Neural cell (in vitro differentiated cells): Measurements from ENCODE around the gene KCNA2. TPM values are rescaled to one million over a fixed set of nuclear protein-coding genes. Genes with fewer than 3 reads are reported as not detected.

Experiments
- H2AFZ ChIP-seq: fragments of 200-600, 300-800 bp; sonication (generic), shearing (Covaris generic); 2 replicates; pipeline ENCODE4 v1.6.0; 2014; ENCODE audit warnings: low read depth, mild to moderate bottlenecking, antibody characterized with exemption, low read length, moderate library complexity
- H3F3A ChIP-seq: fragments of 200-600 bp; shearing (Covaris generic); 2 replicates; pipeline ENCODE4 v1.6.1; 2016; ENCODE audit warnings: mild to moderate bottlenecking, moderate library complexity, mixed read lengths, antibody characterized with exemption, low read length; ENCODE audit not compliant: insufficient read depth, poor library complexity, severe bottlenecking
- H3K27ac ChIP-seq: fragments of 200-600, 300-800 bp; sonication (generic), shearing (Covaris generic); 2 replicates; pipeline ENCODE4 v1.5.1; 2014; ENCODE audit warnings: mild to moderate bottlenecking, low read length, moderate library complexity
- H3K27me3 ChIP-seq: fragments of 300-800, 200-600 bp; sonication (generic), shearing (Covaris generic); 2 replicates; pipeline ENCODE4 v1.6.0; 2014; ENCODE audit warnings: mild to moderate bottlenecking, low read depth, low read length, moderate library complexity; ENCODE audit not compliant: insufficient read depth
- H3K36me3 ChIP-seq: fragments of 300-800, 200-600 bp; sonication (generic), shearing (Covaris generic); 2 replicates; pipeline ENCODE4 v1.5.1; 2014; ENCODE audit warnings: mild to moderate bottlenecking, antibody characterized with exemption, low read length, moderate library complexity; ENCODE audit not compliant: insufficient read depth
- H3K4me2 ChIP-seq: fragments of 300-800, 200-600 bp; sonication (generic), shearing (Covaris generic); 2 replicates; pipeline ENCODE4 v1.6.0; 2014; ENCODE audit warnings: mild to moderate bottlenecking, low read length
- H3K4me3 ChIP-seq: fragments of 300-800, 200-600 bp; sonication (generic), shearing (Covaris generic); 2 replicates; pipeline ENCODE4 v1.5.1; 2014; ENCODE audit warnings: mild to moderate bottlenecking, low read length, moderate library complexity
- H3K79me2 ChIP-seq: fragments of 200-600 bp; shearing (Covaris generic); replicated peaks from 2 replicates; pipeline ENCODE4 v1.6.0; 2014; ENCODE audit warnings: mild to moderate bottlenecking, low read length, moderate library complexity; ENCODE audit not compliant: insufficient read depth
- H3K9ac ChIP-seq: fragments of 300-800, 200-600 bp; sonication (generic), shearing (Covaris generic); 2 replicates; pipeline ENCODE4 v1.6.1; 2016; ENCODE audit warnings: mild to moderate bottlenecking, low read length, mixed read lengths
- H3K9me2 ChIP-seq: fragments of 200-600 bp; shearing (Covaris generic); 2 replicates; pipeline ENCODE4 v1.6.1; 2016; ENCODE audit warnings: mild to moderate bottlenecking, low read length, mixed read lengths; ENCODE audit not compliant: insufficient read depth
- H3K9me3 ChIP-seq: fragments of 200-600, 300-800 bp; sonication (generic), shearing (Covaris generic); 2 replicates; pipeline ENCODE4 v1.6.1; 2016; ENCODE audit warnings: mild to moderate bottlenecking, mixed run types, low read length, moderate library complexity, mixed read lengths
- H4K20me1 ChIP-seq: fragments of 200-600 bp; shearing (Covaris generic); 2 replicates; pipeline ENCODE4 v1.6.1; 2016; ENCODE audit warnings: mild to moderate bottlenecking, mixed run types; ENCODE audit not compliant: insufficient read depth
- CTCF ChIP-seq: fragments of 450-650 bp; IDR thresholded peaks from 2 replicates; pipeline ENCODE4 v1.5.1; 2014; ENCODE audit warnings: antibody characterized with exemption, mild to moderate bottlenecking, moderate library complexity; ENCODE audit not compliant: poor library complexity, severe bottlenecking
- EP300 ChIP-seq: fragments of 450-650 bp; conservative IDR thresholded peaks from 2 replicates; pipeline ENCODE4 v1.6.1; 2014; ENCODE audit warnings: antibody characterized with exemption, mild to moderate bottlenecking, moderate library complexity; ENCODE audit not compliant: poor library complexity, severe bottlenecking
- EZH2 ChIP-seq: fragments of 200-600, 300-800 bp; shearing (Covaris generic), sonication (generic); IDR thresholded peaks from 2 replicates; pipeline ENCODE4 v1.6.1; 2014; ENCODE audit warnings: antibody characterized with exemption, low read length, borderline replicate concordance, mild to moderate bottlenecking; ENCODE audit not compliant: insufficient read depth, poor library complexity, severe bottlenecking
- MXI1 ChIP-seq: fragments of 450-650 bp; conservative IDR thresholded peaks from 2 replicates; pipeline ENCODE4 v1.6.1; 2014; ENCODE audit warnings: antibody characterized with exemption, mild to moderate bottlenecking; ENCODE audit not compliant: poor library complexity, severe bottlenecking
- POLR2AphosphoS5 ChIP-seq: IDR thresholded peaks from 2 replicates; pipeline ENCODE4 v1.6.1; 2012
- RAD21 ChIP-seq: fragments of 450-650 bp; conservative IDR thresholded peaks from 2 replicates; pipeline ENCODE4 v1.6.1; 2014; ENCODE audit warnings: antibody characterized with exemption, mild to moderate bottlenecking, moderate library complexity
- REST ChIP-seq: IDR thresholded peaks from 2 replicates; pipeline ENCODE4 v1.6.1; 2012; ENCODE audit warnings: borderline replicate concordance
- SMC3 ChIP-seq: fragments of 450-650 bp; conservative IDR thresholded peaks from 2 replicates; pipeline ENCODE4 v1.6.1; 2014; ENCODE audit warnings: antibody characterized with exemption, mild to moderate bottlenecking, moderate library complexity; ENCODE audit not compliant: poor library complexity
- TAF1 ChIP-seq: IDR thresholded peaks from 2 replicates; pipeline ENCODE4 v1.6.1; 2012; ENCODE audit warnings: low read depth
- polyA plus RNA-seq: library from polyadenylated mRNA; depleted of rRNA; stranded (reverse); fragments of >200 nt; gene quantifications from 2 replicates; pipeline ENCODE4 v1.2.3, GENCODE V29; 2014

The KCNA2 gene
- polyA plus RNA-seq, 1 donor from 2014 or later = 3.4 TPM

GRCh38 chr1:110638058-110638457, 31.9 kb upstream of the KCNA2 start:
- Histone ChIP-seq H3K9me2 (no peaks in the 10 kb centered on the region), H3K79me2 (no peaks in the 10 kb centered on the region), H3K9me3 (no peaks in the 10 kb centered on the region), H3F3A (no peaks in the 10 kb centered on the region), H3K27me3 (no peaks in the 10 kb centered on the region), H3K4me2 (no peak overlapping the region), H3K27ac (no peak overlapping the region), H3K4me3 (no peak overlapping the region), H4K20me1 (no peaks in the 10 kb centered on the region), H2AFZ (no peak overlapping the region), H3K9ac (no peak overlapping the region), H3K36me3 (no peaks in the 10 kb centered on the region)
- TF ChIP-seq EP300 (no peak), SMC3 (peak; percentile 29)

- no peaks in the 10 kb centered on the region for H3K9me3 ChIP-seq
- TF ChIP-seq RAD21 = no peak
- TF ChIP-seq SMC3 = no peak
- no peak for TF ChIP-seq TAF1
- TF ChIP-seq EZH2 = no peak
- no peak for TF ChIP-seq EP300
- no peak for TF ChIP-seq CTCF
- TF ChIP-seq REST = no peak
- no peak for TF ChIP-seq MXI1
- no peak for TF ChIP-seq POLR2AphosphoS5
Observed at GRCh38 chr1:110637475-110637874, 31.3 kb upstream of the KCNA2 start.

More at GRCh38 chr1:110637475-110637874, 31.3 kb upstream of the KCNA2 start:
- no peaks in the 10 kb centered on the region for H3K36me3 ChIP-seq
- H3K9me2 ChIP-seq = no peaks in the 10 kb centered on the region
- no peaks in the 10 kb centered on the region for H4K20me1 ChIP-seq
- H3K27me3 ChIP-seq = no peaks in the 10 kb centered on the region
- no peak overlapping the region for H3K27ac ChIP-seq
- H3K9ac ChIP-seq = no peak overlapping the region
- no peak overlapping the region for H2AFZ ChIP-seq
- no peaks in the 10 kb centered on the region for H3F3A ChIP-seq
- H3K79me2 ChIP-seq = no peaks in the 10 kb centered on the region
- H3K4me3 ChIP-seq = no peak overlapping the region
- H3K4me2 ChIP-seq = no peak overlapping the region
